ENCODE measurements around the gene GKAP1. TPM values are rescaled to one million over a fixed set of nuclear protein-coding genes. Genes with fewer than 3 reads are reported as not detected.
"Not testable (repeated sequence)": the region's sequence is repeated elsewhere in the genome, so short reads cannot be mapped to it uniquely, and the experiment has no call there.

GKAP1 gene
- total and polyA plus RNA-seq, 4 donors: 3.2 to 10.9 (median 4.8) TPM

GRCh38 chr9:83744206-83744605 is 73.4 kb downstream of the GKAP1 start:
- Histone ChIP-seq H3K27ac (ENCODE audit: low read depth in 1 of 2, low read length in 2 of 2) (no peak overlapping the region), H3K9me3 (ENCODE audit: control insufficient read depth in 4 of 4, low read length in 3 of 4) (no peaks in the 10 kb centered on the region), H3K4me1 (ENCODE audit: control insufficient read depth in 4 of 4, insufficient read depth in 4 of 4, low read length in 3 of 4) (peaks cover 0 to 2% (median 0%) of the 10 kb centered on the region in 4 donors), H3K36me3 (ENCODE audit: control insufficient read depth in 4 of 4, insufficient read depth in 3 of 4, low read depth in 1 of 4, low read length in 3 of 4) (peaks cover 0 to 4% (median under 1%) of the 10 kb centered on the region in 4 donors), H3K4me3 (ENCODE audit: low read depth in 1 of 3, low read length in 3 of 3) (no peak overlapping the region), H3K27me3 (ENCODE audit: control insufficient read depth in 4 of 4, insufficient read depth in 4 of 4, low read length in 3 of 4) (no peaks in the 10 kb centered on the region), H3K9ac (ENCODE audit: low read depth in 1 of 2, low read length in 2 of 2) (no peak overlapping the region)
- TF ChIP-seq RXRA (IDR thresholded peaks at IDR 0.05): no peak
- TF ChIP-seq FOXA2 (IDR thresholded peaks at IDR 0.05): no peak
- no peak for TF ChIP-seq FOXA1 (IDR thresholded peaks at IDR 0.05)
- no peak for TF ChIP-seq YY1 (IDR thresholded peaks at IDR 0.05)
- no peak for TF ChIP-seq NR2F2 (IDR thresholded peaks at IDR 0.05)
- TF ChIP-seq SP1 (IDR thresholded peaks at IDR 0.05): no peak
- TF ChIP-seq MAX (IDR thresholded peaks at IDR 0.05): no peak
- TF ChIP-seq HNF4A (conservative IDR thresholded peaks at IDR 0.05): no peak
- no peak for TF ChIP-seq CTCF (IDR thresholded peaks at IDR 0.05; ENCODE audit: low read depth, low read length, missing input control)
- no peak for TF ChIP-seq TAF1 (conservative IDR thresholded peaks at IDR 0.05)
- TF ChIP-seq JUND (IDR thresholded peaks at IDR 0.05): no peak
- DNase-seq (ENCODE audit: low spot score): no peak
- WGBS: 96% methylated on average over 1 of the region's 1 CpG

- 95% methylated on average over 4 of the region's 4 CpGs for WGBS
These were observed 83.8 kb downstream of the GKAP1 start for GRCh38 chr9:83733739-83734138.

GRCh38 chr9:83728591-83729368 is 88.8 kb downstream of the GKAP1 start:
- H3K4me1 ChIP-seq (ENCODE audit: control insufficient read depth in 4 of 4, insufficient read depth in 4 of 4, low read length in 3 of 4); H3K9me3 ChIP-seq (ENCODE audit: control insufficient read depth in 4 of 4, low read length in 3 of 4); H3K27me3 ChIP-seq (ENCODE audit: control insufficient read depth in 4 of 4, insufficient read depth in 4 of 4, low read length in 3 of 4); H3K9ac ChIP-seq (ENCODE audit: low read depth in 1 of 2, low read length in 2 of 2); H3K27ac ChIP-seq (ENCODE audit: low read depth in 1 of 2, low read length in 2 of 2); DNase-seq (ENCODE audit: low spot score); H3K4me3 ChIP-seq (ENCODE audit: low read depth in 1 of 3, low read length in 3 of 3); H3K36me3 ChIP-seq (ENCODE audit: control insufficient read depth in 4 of 4, insufficient read depth in 3 of 4, low read depth in 1 of 4, low read length in 3 of 4): not testable (repeated sequence)
- WGBS: 88% methylated on average over 18 of the region's 22 CpGs

More at GRCh38 chr9:83733739-83734138, 83.8 kb downstream of the GKAP1 start:
- TF ChIP-seq EGR1 (IDR thresholded peaks at IDR 0.05; ENCODE audit: low read depth in 2 of 2) (no peak), TAF1 (conservative IDR thresholded peaks at IDR 0.05) (no peak), HNF4G (IDR thresholded peaks at IDR 0.05) (no peak), SP1 (IDR thresholded peaks at IDR 0.05) (no peak), MAX (IDR thresholded peaks at IDR 0.05) (no peak), CTCF (IDR thresholded peaks at IDR 0.05; ENCODE audit: low read depth, low read length, missing input control) (no peak)
- no peak for DNase-seq (ENCODE audit: low spot score)
- Histone ChIP-seq H3K36me3 (ENCODE audit: control insufficient read depth in 4 of 4, insufficient read depth in 3 of 4, low read depth in 1 of 4, low read length in 3 of 4) (peaks cover 0 to 5% (median 0%) of the 10 kb centered on the region in 4 donors), H3K9me3 (ENCODE audit: control insufficient read depth in 4 of 4, low read length in 3 of 4) (no peaks in the 10 kb centered on the region), H3K9ac (ENCODE audit: low read depth in 1 of 2, low read length in 2 of 2) (no peak overlapping the region), H3K27ac (ENCODE audit: low read depth in 1 of 2, low read length in 2 of 2) (no peak overlapping the region), H3K27me3 (ENCODE audit: control insufficient read depth in 4 of 4, insufficient read depth in 4 of 4, low read length in 3 of 4) (no peaks in the 10 kb centered on the region), H3K4me1 (ENCODE audit: control insufficient read depth in 4 of 4, insufficient read depth in 4 of 4, low read length in 3 of 4) (no peaks in the 10 kb centered on the region), H3K4me3 (ENCODE audit: low read depth in 1 of 3, low read length in 3 of 3) (no peak overlapping the region)

All from liver (tissue), 9 donors.